ENCODE measurements around the gene ZNF541.

Gene ZNF541

DNA sequence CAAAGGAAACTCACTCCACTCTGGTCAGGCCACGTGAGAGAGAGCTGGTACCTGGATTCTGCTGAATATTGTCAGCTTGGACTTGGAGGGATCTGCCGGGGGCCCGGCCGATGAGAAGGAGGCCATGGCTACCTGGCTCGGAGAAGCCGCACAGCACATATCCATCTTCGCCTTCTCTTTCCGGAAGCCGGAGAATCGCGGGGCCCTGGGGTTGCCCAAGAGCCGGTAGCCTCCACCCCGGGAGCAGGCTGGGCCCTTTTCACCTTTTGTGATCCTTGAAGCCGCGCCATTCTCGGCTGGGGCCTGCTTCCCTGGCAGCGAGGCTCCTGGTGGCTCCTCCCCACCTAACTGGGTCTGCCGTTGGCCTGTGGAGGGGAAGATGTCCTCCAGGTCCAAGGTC, 28.9 kb downstream of the ZNF541 start:
- DNase-seq = no peak

DNA sequence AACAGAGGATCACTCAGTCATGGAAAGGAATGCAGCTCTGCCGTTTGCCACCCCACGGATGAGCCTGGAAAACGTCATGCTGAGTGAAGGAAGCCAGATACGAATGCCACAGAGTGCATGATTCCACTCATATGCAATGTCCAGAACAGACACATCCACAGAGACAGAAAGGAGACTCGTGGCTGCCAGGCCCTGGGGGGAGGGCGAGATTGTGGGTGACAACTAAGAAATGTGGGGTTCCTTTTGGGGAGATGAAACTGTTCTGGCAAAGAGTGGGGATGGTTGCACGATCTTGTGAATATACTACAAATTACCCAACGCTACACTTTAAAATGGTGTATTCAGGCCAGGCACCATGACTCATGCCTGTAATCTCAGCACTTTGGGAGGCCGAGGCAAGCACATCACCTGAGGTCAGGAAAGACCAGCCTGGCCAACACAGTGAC, 30.9 kb downstream of the ZNF541 start:
- DNase-seq = no peak

GRCh38 chr19:47541518-47541917, 31.4 kb downstream of the ZNF541 start:
- no peak for DNase-seq

DNA sequence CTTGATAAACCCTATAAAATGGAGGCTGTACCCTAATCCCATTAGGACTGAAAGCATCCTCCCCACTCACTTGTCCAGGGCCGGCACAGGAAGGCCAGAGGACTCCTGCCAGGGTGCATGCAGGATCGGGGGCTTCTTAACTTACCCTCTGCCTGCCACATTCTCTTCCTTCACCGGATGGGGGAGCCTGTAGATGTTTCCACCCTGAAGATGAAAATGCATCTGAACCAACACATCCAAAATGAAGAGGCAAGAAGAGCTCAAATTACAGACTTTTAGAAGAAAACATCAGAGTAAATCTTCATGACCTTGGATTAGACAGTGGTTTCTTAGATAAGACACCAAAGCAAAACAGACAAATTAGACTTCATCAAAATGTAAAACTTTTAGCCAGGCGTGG, 32.2 kb downstream of the ZNF541 start:
- no peak for DNase-seq

GRCh38 chr19:47539747-47540311, 33.1 kb downstream of the ZNF541 start:
- no peak for DNase-seq

DNA sequence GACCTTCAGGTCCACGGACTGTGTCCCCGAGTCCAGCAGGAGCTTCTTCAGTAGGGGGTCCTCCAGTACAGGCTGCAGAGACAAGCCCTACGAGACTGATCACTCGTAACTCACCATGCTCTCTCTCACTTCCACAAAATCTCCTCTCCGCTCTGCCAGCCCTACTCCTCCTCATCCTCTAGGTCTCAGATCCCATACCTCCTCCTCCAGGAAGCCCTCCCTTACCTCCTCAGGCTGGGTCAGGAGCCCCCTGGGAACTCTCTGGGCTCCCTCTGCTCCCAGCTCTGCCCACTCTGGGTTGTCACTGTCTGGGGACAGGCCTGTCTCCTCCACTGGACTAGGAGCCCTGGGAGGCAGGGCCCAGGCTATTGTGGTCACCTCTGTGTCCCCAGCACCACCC, 34.1 kb downstream of the ZNF541 start:
- no peak for DNase-seq

- DNase-seq = no peak
Observed at GRCh38 chr19:47537493-47537892, 35.5 kb downstream of the ZNF541 start.

GRCh38 chr19:47534628-47535027, 38.3 kb downstream of the ZNF541 start:
- no peak for DNase-seq

DNA sequence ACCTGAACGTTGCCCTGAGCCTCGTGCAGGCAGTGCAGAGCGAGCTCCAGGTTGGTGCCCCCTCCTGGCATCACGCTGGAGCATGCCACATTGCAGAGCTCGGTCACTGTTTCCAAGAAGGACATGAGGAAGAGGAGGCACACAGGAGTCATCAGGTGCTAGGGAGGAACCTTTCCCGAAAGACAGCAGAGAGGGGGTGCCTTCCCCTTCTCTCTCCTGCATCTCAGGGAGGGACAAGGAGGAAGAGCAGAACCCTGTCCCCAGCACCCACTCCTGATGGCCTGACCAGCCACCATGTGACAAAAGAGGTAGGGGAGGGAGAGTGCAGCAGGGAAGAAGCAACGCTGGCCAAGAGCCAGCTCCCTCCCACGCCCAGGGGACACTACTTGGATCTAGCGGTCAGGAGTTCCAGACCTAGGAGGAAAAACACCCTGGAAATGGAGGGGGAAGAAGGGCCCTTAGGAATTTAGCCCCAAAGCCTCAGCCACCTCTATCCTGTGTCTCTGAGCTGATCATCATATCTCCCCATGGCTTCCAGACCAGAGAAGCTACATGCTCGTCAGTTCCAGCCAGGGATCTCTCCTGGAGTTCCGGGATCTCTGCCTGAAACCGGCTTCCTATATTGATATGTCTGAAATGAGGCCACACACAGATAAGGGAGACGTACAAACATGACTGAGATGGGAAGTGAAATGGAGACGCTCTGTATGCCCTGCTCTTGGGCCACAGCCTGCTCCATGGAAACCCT, 41.1 kb downstream of the ZNF541 start:
- DNase-seq = no peak

DNA sequence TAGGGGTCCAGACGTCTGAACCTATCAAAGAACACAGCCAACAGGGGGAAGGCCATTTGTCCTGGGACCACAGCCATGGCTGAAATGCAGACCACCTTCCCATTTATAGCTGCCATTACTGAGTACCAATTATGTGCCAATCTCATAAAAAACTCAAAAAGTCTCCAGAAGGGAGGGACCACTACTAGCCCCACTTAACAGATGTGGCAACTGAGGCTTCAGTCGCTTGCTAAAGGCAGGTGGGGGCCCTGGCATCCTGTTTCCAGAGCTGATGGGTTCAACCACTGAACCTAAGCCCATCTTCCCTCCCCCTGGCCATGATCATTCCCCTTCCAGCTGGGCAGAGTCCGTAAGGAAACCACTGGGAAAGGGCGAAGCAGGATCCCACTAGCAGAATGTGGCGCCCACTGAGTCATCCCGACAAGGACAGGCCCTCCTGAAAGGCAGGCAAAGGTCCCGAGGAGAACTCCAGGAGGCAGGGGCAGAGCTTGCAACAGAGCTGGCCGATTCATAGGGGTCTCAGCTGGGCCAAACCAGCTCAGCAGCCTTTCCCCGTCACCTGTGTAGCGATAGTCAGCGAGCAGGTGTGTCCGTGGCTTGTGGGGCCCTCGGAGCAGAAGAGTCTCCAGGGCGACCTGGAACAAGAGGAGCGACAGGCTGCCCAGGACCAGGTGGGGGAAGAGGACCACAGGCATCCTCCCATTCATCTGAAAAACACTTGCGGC, 43.8 kb downstream of the ZNF541 start:
- no peak for DNase-seq

GRCh38 chr19:47526798-47527197, 46.1 kb downstream of the ZNF541 start:
- no peak for DNase-seq

DNA sequence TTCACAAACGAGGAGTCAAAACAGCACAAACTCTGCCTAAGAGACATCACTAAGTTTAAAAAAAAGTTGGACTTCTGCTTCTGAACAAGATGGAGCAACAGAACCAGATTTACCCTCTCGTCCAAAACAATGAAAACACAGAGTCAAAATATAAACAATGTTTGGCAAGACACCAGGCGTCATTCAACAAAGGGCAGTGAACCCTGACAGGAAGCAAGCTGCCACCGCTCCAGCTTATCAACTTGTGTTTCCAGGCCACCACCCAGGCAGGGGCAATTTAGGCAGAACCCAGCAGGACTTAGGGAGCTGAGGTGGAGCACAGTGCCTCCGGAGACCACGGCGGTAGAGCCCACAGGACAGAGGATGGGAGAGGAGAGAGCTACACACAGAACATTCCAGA, 49.5 kb downstream of the ZNF541 start:
- peak; percentile 12 for DNase-seq

All from NCI-H510A treated with DMSO at 0.1 percent for 48 hours (cell line).